ENCODE data around the gene CACNA1B. TPM values are rescaled to one million over a fixed set of nuclear protein-coding genes. Genes with fewer than 3 reads are reported as not detected.

The CACNA1B gene
- total RNA-seq, 1 donor from 2014 or later = 3.1 TPM

DNA sequence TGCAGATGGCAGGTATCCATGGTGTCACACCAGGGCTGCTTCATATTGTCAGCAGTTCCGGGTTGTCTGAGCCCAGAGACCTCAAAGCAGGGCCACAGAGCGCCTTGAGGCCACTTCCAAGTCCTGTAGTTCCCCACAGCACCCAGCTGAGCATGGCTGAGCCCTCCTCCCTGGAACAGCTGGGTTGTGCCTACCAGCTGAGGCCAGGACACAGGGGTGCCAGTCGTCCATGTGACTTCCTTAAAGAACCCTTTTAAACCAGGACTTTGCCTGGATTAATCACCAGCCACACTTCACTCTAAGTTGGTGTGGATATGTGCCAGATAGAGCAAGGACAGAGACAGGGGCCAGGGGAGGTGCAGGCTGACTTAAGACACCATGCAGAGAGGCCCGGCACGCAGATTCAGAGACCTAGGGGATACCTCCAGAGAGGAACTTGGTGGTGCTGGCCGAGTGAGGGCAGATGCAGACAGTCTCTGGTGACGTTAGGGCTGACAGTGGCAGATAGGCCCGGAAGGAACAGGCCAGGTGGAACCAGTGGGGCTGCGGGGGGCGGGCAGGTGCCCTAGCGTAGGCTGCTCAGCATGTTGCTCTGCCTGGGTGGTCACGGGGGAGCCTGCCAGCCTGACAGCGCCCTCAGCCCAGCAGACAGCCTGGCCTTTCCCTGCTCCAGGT lies 142.7 kb downstream of the CACNA1B start:
- DNase-seq (ENCODE audit: low read depth, low spot score) = no peak
- no peak overlapping the region for H3K4me3 Mint-ChIP-seq

DNA sequence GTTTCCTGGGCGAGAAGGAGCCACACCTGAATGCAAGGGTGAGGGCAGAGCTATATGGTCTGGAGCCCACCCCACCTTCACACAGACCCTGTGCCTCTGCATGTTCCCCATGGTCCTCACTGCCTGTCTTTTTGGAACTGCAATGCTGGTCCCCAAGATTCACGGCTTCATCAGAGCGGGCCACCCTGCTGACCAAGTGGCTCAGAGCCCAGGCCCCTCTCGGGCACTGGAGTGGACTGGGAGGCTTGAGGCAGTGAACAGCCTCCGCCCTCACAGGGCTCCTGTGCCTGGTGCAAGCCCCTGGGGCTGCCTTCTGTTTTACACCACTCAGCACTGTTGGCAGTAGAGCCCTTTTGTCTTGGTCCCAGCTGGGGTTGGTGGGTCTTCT lies 143.2 kb downstream of the CACNA1B start:
- no peaks in the 10 kb centered on the region for H3K4me1 Mint-ChIP-seq
- peaks cover 48% of the 10 kb centered on the region for H3K27me3 Mint-ChIP-seq (ENCODE audit: low read depth)
- H3K36me3 Mint-ChIP-seq (ENCODE audit: low read depth) = no peaks in the 10 kb centered on the region
- H3K4me3 Mint-ChIP-seq = no peak overlapping the region
- no peak overlapping the region for H3K27ac Mint-ChIP-seq (ENCODE audit: unreplicated experiment)
- no peak for DNase-seq (ENCODE audit: low read depth, low spot score)
- TF ChIP-seq, protein P1, sequence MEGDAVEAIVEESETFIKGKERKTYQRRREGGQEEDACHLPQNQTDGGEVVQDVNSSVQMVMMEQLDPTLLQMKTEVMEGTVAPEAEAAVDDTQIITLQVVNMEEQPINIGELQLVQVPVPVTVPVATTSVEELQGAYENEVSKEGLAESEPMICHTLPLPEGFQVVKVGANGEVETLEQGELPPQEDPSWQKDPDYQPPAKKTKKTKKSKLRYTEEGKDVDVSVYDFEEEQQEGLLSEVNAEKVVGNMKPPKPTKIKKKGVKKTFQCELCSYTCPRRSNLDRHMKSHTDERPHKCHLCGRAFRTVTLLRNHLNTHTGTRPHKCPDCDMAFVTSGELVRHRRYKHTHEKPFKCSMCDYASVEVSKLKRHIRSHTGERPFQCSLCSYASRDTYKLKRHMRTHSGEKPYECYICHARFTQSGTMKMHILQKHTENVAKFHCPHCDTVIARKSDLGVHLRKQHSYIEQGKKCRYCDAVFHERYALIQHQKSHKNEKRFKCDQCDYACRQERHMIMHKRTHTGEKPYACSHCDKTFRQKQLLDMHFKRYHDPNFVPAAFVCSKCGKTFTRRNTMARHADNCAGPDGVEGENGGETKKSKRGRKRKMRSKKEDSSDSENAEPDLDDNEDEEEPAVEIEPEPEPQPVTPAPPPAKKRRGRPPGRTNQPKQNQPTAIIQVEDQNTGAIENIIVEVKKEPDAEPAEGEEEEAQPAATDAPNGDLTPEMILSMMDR (conservative IDR thresholded peaks at IDR 0.05) = no peak
- no peaks in the 10 kb centered on the region for H3K9me3 Mint-ChIP-seq

More for the DNA sequence above, 142.7 kb downstream of the CACNA1B start:
- no peaks in the 10 kb centered on the region for H3K36me3 Mint-ChIP-seq (ENCODE audit: low read depth)
- H3K27ac Mint-ChIP-seq (ENCODE audit: unreplicated experiment) = peak overlapping the region; percentile 45
- no peaks in the 10 kb centered on the region for H3K9me3 Mint-ChIP-seq
- TF ChIP-seq, protein P1 (conservative IDR thresholded peaks at IDR 0.05) = no peak
- peaks cover 43% of the 10 kb centered on the region for H3K27me3 Mint-ChIP-seq (ENCODE audit: low read depth)
- H3K4me1 Mint-ChIP-seq = no peaks in the 10 kb centered on the region

DNA sequence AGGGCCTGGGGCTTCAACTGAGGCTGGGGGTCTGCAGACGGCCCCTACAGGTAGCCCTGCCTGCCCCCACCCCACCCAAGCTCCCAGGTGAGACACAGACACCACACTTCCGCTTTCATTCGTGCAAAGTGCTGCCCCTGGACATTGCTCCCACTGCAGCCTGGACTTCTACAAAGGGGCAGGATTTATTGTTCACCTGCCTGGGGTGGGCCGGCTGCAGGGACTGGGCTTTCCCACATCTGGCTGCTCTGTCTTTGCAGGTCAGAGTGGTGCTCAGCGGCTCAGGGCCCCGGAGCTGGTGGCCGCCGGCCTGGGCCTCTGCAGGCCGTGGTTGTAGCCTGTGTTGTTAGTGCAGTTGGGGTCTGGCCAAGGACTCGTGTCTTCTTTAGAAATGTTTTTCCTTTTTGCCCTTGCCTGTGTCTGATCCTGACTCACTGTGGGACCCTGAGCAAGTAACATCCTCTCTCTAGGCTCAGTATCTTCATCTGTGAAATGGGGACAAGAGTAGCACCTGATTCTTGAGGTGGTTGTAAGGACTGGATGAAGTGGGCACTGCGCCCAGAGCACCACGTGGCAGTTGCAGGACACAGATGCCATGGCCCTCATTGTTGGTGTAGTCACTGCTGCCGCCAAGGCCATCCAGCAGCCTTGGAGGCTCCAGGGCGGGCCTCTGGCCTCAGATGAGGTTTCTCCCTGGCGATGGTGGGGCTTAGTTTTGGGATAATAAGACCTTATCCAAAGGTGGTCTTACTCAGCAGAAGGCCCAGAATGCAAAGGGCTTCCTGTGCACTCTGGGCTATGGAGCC lies 143.9 kb downstream of the CACNA1B start:
- no peaks in the 10 kb centered on the region for H3K4me1 Mint-ChIP-seq
- H3K27me3 Mint-ChIP-seq (ENCODE audit: low read depth) = peaks cover 55% of the 10 kb centered on the region
- DNase-seq (ENCODE audit: low read depth, low spot score) = no peak
- no peaks in the 10 kb centered on the region for H3K36me3 Mint-ChIP-seq (ENCODE audit: low read depth)
- H3K9me3 Mint-ChIP-seq = no peaks in the 10 kb centered on the region
- TF ChIP-seq, protein P1 (conservative IDR thresholded peaks at IDR 0.05) = no peak
- H3K4me3 Mint-ChIP-seq = no peak overlapping the region
- H3K27ac Mint-ChIP-seq (ENCODE audit: unreplicated experiment) = no peak overlapping the region

DNA sequence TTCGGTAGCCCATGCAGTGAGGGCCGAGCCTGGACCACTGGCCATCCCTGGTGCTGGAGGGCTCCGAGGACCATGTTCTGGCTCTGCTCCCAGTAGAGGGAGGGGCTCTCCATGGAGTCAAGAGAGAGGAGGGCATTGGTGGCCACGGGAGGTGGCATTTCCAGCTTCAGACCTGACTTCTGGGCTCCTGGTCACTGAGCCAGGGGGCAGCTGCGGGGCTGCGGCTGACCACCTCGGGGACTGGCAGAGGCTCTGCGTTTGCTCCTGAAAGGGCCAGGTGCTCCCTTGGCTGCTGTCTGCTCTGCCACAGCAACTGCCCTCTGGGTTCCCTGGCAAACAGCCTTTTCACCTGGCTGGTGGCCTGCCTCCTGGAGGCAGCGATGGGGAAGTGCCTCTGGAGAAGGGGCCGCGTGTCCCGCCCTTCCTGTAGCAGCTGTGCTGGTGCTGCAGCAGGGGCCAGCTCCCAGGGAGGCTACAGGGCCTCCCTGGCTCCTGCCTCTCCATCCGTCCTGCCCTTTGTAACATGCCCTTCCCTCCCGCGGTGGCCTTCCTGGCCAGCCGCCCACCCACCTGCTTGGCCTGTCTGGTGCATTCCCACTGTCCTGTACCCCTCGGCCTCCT lies 144.6 kb downstream of the CACNA1B start:
- Mint-ChIP-seq H3K4me3 (no peak overlapping the region), H3K36me3 (ENCODE audit: low read depth) (no peaks in the 10 kb centered on the region), H3K27ac (ENCODE audit: unreplicated experiment) (no peak overlapping the region), H3K9me3 (no peaks in the 10 kb centered on the region), H3K4me1 (no peaks in the 10 kb centered on the region), H3K27me3 (ENCODE audit: low read depth) (peaks cover 62% of the 10 kb centered on the region)
- TF ChIP-seq, protein P1 (conservative IDR thresholded peaks at IDR 0.05) = peak; percentile 61
- no peak for DNase-seq (ENCODE audit: low read depth, low spot score)

DNA sequence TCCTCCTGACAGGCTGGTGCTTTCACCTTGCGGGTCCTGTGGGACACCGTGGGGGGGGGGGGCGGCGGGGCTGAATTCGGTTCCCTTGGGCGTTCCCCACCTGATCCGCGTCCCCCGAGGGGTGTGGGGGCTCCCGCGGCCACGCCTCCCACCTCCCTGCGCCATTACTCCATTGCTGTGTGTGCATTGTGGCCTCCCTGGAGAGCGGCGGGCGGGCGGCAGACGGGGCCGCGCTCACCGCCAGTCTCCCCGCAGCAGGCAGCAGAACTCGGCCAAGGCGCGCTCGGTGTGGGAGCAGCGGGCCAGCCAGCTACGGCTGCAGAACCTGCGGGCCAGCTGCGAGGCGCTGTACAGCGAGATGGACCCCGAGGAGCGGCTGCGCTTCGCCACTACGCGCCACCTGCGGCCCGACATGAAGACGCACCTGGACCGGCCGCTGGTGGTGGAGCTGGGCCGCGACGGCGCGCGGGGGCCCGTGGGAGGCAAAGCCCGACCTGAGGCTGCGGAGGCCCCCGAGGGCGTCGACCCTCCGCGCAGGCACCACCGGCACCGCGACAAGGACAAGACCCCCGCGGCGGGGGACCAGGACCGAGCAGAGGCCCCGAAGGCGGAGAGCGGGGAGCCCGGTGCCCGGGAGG lies 145.3 kb downstream of the CACNA1B start:
- no peak overlapping the region for H3K27ac Mint-ChIP-seq (ENCODE audit: unreplicated experiment)
- no peak overlapping the region for H3K4me3 Mint-ChIP-seq
- no peaks in the 10 kb centered on the region for H3K9me3 Mint-ChIP-seq
- TF ChIP-seq, protein P1 (conservative IDR thresholded peaks at IDR 0.05) = no peak
- H3K4me1 Mint-ChIP-seq = no peaks in the 10 kb centered on the region
- peaks cover 66% of the 10 kb centered on the region for H3K27me3 Mint-ChIP-seq (ENCODE audit: low read depth)
- DNase-seq (ENCODE audit: low read depth, low spot score) = no peak
- H3K36me3 Mint-ChIP-seq (ENCODE audit: low read depth) = no peaks in the 10 kb centered on the region

Data from neural crest cell (in vitro differentiated cells).